HG03469 (cell line): ENCODE results near the gene ADGRA1.
"Not testable (repeated sequence)": the region's sequence is repeated elsewhere in the genome, so short reads cannot be mapped to it uniquely, and the experiment has no call there.

Source experiments
- ATAC-seq: cut with Tn5 transposase; IDR thresholded peaks from one replicate; pipeline ENCODE4 v1.9.1; 2021; ENCODE audit warnings: mild to moderate bottlenecking, moderate library complexity, moderate number of reproducible peaks; ENCODE audit not compliant: unreplicated experiment

ADGRA1 gene

DNA sequence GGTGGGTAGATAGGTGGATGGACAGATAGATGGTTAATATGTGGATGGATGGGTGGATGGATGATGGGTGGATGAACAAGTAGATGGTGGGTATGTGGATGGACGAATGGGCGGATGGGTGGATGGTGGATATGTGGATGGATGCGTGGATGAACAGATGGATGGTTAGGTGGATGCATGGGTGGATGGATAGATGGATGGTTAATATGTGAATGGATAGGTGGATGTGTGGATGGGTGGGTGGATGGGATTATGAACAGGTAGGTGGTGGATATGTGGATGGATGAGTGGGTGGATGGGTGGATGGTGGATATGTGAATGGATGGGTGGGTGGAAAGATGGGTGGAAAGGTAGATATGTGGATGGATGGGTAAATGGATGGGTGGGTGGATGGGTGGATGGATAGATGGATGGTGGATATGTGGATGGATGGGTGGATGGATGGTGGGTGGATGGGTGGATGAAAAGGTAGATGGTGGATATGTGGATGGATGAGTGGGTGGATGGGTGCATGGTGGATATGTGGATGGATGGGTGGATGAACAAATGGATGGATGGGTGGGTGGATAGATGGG, 87.1 kb downstream of the ADGRA1 start:
- no peak for ATAC-seq

DNA sequence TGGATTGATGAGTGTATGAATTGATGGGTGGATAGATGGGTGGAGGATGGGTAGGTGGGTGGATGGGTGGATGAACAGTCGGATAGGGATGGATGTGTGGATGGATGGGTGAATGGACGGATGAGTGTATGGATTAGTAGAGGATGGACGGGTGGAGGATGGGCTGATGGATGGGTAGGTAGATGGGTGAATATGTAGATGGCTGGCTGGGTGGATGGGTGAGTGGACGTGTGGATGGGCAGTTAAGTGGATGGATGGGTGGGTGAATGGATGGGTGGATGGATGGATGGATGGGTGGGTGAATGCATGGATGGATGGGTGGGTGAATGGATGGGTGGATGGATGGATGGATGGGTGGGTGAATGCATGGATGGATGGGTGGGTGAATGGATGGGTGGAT, 87.9 kb downstream of the ADGRA1 start:
- ATAC-seq = not testable (repeated sequence)

DNA sequence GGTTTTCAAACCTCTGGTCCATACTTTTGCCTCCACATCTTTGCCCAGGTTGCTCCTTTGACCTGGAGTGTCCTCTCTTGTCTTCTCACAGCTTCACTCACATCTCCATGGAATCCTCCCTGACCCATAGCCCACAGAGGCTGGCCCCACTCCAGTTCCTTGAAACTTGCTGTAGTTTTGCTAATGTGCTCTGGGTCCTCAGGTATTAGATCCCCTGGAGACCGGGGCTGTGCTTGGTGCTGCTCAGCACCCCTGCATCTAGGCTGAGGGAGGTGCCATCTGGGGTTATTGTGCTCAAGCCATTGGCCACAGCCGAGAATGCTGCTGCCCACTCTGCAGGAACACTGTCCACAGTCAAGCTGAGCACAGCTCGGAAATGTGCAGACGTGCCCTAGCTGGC, 88.8 kb downstream of the ADGRA1 start:
- no peak for ATAC-seq

DNA sequence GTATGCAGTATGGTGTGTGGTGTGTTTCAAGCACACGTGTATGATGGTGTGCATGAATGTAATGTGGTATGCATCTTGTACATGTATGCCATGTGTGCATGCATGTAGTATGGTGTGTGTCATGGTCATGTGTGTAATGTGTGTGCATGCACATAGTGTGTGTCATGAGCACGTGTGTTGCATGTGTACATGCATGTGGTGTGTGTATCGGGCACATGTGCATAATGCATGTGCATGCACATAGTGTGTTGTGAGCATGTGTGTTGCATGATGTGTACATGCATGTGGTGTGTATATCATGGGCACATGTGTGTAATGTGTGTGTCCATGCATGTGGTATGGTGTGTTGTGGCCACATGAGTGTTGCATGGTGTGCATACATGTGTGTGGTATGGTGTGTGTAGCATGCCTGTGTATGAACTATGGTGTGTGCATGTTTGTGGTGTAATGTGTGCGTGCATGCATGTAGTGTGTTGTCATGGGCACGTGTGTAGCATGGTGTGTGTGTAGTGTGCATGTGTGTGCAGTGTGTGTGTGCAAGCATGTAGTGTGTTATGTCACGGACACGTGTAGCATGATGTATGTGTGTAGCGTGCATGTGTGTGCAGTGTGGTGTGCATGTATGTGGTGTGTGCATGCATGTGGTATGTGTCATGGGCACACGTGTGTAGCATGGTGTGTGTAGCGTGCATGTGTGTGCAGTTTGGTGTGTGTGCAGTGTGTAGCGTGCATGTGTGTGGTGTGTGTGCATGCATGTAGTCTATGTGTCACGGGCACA, 89.8 kb downstream of the ADGRA1 start:
- ATAC-seq = no peak

DNA sequence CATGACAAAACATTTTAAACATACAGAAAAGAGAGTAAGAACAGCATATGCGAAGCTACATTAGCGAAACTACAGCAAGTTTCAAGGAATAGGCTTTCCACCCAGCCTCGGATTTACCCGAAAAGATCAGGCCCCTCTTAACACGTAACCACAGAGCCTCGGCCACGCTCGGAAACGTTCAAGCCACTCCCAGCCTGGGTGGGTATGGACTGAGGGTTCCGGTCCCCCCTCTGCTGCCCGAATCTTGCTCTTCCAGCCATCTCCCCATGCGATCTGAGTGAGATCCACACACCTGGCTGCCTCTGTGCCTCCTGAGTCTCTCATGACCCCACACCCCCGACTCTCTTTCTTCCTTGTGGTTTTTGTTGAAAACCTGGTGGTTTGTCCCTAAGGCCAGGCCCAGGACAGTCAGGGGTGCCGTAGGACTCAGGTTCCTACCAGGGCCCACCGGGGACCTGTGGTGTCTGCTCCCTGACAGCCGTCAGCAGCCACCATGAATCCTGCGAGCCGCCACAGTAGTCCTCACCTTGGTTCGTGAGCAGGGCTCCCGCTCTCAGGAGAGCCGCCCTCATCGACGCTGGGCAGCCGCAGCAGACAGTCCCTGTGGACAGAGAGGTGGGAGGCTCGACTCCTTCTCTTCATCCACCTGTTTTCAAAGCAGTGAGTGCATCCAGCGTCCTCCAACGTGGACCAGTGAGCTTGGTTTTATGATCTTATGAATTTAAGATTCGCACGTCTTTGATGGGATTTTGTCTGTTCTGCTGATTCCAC, 90.8 kb downstream of the ADGRA1 start:
- no peak for ATAC-seq

DNA sequence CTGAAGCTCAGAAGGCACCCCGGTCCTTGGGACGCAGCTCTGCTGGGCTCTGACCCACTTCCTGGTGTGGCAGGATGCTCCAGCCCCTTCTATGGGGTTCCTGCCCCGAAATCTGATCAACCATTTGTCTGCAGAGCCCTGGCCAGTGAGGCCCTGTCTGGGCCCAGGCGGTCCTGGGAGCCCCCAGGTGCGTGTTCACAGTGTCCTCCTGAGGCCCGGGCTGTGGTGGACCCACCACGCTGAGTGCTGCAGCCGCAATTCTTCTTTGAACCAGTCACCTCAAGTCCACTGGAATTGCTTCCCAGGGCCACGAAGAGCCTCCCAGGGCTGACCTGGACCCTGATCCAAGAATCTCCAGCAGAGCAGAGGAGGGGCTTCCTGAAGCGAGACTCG, 91.4 kb downstream of the ADGRA1 start:
- no peak for ATAC-seq

DNA sequence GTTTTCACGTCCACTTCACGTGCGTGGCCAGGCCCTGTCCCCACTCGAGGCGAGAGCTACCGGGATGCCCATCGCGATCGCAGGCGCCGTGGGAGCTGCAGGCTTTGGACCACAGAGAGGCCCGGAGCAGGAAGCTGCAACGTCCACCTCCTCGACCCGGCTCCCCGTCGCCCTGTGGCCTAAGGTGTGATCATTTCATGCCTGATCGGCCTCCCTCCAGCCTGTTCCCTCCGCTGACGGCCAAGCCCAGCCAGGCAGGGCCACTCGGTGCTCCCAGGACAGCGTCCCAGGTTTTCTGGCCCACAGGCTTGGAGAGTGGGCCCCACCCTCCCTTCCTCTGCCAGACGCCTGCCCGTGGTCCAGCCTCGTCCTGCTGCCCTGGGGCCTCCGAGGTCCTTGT, 91.9 kb downstream of the ADGRA1 start:
- ATAC-seq = no peak

DNA sequence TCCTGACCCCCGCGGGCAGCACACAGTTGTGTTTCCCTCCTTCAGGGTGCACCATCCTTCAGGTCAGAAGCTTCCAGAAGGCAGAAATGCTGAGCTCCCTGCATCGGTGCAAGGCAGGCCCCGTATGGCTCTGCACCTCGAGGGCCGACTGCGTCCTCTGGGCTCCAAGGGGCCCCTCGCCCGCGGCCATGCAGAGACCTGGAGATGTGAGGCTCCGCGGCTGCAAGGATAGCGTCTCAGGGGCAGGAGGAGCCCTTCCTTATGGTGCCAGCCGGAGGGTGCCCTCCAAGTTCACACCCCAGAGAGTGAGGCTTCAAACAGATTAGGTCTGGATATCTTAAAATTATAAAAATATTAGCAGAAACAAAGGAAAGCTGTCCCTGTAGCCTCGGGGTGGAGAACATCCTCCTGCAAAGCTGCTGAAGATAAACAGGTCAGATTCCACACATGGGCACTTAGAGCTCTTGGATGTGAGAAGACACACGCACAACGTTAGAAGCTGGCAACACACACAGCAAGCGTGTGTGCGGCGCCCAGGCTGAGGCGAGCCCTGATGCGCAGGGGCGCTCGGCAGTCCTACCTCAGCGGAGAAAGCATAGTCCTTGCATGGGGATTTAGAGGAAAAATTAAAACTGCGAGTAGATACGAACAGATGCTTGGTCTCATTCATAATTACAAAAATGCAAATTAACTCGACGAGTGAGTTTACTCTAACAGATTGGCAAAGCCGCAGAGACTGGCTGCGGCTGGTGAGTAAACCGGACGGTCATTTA, 92.7 kb downstream of the ADGRA1 start:
- ATAC-seq = no peak

DNA sequence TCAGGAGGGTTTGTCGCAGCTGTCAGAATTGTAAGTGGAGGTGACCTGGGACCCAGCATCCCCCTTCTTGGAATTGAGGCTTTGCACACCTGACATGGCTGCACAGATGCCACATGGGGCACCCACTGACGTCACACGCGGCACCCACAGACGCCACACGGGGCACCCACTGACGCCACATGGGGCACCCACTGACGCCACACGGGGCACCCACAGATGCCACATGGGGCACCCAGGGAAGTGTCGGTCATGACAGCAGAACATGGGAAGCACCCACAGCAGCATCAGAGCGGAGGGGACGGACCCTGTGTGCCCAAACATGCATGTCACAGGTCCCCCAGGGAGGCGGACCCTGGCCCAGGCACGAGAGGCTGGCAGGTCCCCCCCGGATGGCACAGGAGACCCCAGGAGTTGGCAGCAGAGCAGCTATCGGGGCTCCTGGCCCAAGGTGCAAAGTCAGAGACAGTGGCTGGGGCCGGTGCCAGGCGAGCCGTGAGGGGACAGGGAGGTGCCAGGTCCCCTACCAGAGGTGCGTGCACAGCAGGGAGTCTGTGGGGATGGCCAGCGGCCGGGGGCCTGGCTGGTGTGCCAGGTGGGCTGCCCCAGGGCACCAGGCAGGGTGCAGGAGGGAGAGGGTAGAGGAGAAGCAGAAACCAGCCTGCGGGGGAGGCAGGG, 93.4 kb downstream of the ADGRA1 start:
- no peak for ATAC-seq
